ENCODE measurements around the gene ISM1.
A peak's percentile ranks its signal among the peaks of the same experiment; 100 is the strongest.

The ISM1 gene

DNA sequence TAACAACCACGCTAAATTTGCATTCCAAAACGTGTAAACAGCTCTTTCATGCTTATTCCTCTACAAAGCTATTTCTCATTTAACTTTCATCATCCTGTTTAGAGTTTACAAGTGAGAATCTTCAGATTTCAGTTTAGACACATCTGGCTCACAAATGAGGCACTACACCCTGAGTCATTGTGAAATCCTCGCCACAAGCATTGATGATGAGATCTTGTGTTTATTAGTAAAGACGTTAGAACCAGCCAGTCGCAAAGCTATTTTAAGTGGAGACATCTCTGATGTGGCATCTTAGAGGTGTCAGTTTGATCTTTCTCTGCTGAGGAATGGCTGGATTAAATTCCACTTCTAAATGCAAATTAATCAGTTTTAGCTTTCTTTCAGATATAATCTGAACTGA lies 8.3 kb upstream of the ISM1 start:
- no peak overlapping the region for H3K9ac ChIP-seq
- no peaks in the 10 kb centered on the region for H3K36me3 ChIP-seq (ENCODE audit: control insufficient read depth, insufficient read depth, low read length)
- H3K4me3 ChIP-seq (ENCODE audit: low read depth, low read length) = no peak overlapping the region
- no peak overlapping the region for H2AFZ ChIP-seq
- H3K4me2 ChIP-seq (ENCODE audit: low read length) = no peak overlapping the region
- no peaks in the 10 kb centered on the region for H3K9me3 ChIP-seq (ENCODE audit: control insufficient read depth, low read length)
- no peaks in the 10 kb centered on the region for H3K4me1 ChIP-seq
- no peaks in the 10 kb centered on the region for H3K27me3 ChIP-seq (ENCODE audit: control insufficient read depth, insufficient read depth, low read length)
- no peaks in the 10 kb centered on the region for H3K79me2 ChIP-seq
- no peak overlapping the region for H3K27ac ChIP-seq
- TF ChIP-seq, protein P1, sequence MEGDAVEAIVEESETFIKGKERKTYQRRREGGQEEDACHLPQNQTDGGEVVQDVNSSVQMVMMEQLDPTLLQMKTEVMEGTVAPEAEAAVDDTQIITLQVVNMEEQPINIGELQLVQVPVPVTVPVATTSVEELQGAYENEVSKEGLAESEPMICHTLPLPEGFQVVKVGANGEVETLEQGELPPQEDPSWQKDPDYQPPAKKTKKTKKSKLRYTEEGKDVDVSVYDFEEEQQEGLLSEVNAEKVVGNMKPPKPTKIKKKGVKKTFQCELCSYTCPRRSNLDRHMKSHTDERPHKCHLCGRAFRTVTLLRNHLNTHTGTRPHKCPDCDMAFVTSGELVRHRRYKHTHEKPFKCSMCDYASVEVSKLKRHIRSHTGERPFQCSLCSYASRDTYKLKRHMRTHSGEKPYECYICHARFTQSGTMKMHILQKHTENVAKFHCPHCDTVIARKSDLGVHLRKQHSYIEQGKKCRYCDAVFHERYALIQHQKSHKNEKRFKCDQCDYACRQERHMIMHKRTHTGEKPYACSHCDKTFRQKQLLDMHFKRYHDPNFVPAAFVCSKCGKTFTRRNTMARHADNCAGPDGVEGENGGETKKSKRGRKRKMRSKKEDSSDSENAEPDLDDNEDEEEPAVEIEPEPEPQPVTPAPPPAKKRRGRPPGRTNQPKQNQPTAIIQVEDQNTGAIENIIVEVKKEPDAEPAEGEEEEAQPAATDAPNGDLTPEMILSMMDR (IDR thresholded peaks at IDR 0.05) = no peak

DNA sequence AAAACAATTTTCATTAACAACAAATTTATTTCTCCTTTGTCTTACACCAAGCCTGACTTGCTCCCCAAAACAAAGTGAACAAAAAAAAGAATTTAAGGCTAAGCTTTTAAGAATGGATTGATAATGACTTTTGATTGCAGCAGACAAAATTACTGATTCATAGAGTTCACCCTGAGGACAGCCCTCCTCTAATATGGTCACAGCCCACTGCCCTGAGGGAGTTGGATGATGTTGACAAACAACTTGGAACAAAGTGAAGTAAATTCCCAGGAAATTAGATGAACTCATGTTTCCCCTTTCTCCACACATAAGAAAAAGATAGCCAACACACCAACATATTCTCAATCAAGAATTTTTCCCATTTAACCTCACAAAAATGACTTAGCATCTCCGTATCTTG lies 7.7 kb upstream of the ISM1 start:
- H3K36me3 ChIP-seq (ENCODE audit: control insufficient read depth, insufficient read depth, low read length) = no peaks in the 10 kb centered on the region
- H3K79me2 ChIP-seq = no peaks in the 10 kb centered on the region
- H3K27me3 ChIP-seq (ENCODE audit: control insufficient read depth, insufficient read depth, low read length) = no peaks in the 10 kb centered on the region
- H3K27ac ChIP-seq = no peak overlapping the region
- H3K4me2 ChIP-seq (ENCODE audit: low read length) = no peak overlapping the region
- no peaks in the 10 kb centered on the region for H3K9me3 ChIP-seq (ENCODE audit: control insufficient read depth, low read length)
- no peak overlapping the region for H3K4me3 ChIP-seq (ENCODE audit: low read depth, low read length)
- TF ChIP-seq, protein P1 (IDR thresholded peaks at IDR 0.05) = no peak
- no peak overlapping the region for H2AFZ ChIP-seq
- H3K4me1 ChIP-seq = no peaks in the 10 kb centered on the region
- H3K9ac ChIP-seq = no peak overlapping the region

DNA sequence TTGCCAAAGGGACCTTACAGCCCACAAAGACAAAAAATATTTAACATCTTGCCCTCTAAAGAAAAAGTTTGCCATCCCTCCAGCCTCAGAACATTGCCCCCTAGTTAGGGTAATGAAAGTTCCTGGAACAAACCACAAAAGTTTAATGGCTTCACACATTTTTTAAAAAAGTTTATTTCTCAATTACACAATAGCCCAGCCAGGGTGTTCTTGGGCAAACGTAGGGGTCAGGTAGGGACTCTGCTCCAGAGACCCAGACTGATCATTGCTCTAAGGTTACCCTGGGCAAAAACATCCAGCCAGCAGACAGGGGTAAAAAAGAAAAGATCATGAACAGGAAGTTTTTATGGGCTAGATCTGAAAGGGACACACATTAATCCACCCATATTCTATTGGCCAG lies 4.5 kb upstream of the ISM1 start:
- TF ChIP-seq, protein P1 (IDR thresholded peaks at IDR 0.05) = no peak
- peaks cover 2% of the 10 kb centered on the region for H3K4me1 ChIP-seq
- H3K9me3 ChIP-seq (ENCODE audit: control insufficient read depth, low read length) = no peaks in the 10 kb centered on the region
- no peak overlapping the region for H3K4me2 ChIP-seq (ENCODE audit: low read length)
- no peak overlapping the region for H2AFZ ChIP-seq
- H3K27me3 ChIP-seq (ENCODE audit: control insufficient read depth, insufficient read depth, low read length) = no peaks in the 10 kb centered on the region
- no peak overlapping the region for H3K9ac ChIP-seq
- H3K27ac ChIP-seq = no peak overlapping the region
- no peak overlapping the region for H3K4me3 ChIP-seq (ENCODE audit: low read depth, low read length)
- H3K36me3 ChIP-seq (ENCODE audit: control insufficient read depth, insufficient read depth, low read length) = no peaks in the 10 kb centered on the region
- H3K79me2 ChIP-seq = no peaks in the 10 kb centered on the region

DNA sequence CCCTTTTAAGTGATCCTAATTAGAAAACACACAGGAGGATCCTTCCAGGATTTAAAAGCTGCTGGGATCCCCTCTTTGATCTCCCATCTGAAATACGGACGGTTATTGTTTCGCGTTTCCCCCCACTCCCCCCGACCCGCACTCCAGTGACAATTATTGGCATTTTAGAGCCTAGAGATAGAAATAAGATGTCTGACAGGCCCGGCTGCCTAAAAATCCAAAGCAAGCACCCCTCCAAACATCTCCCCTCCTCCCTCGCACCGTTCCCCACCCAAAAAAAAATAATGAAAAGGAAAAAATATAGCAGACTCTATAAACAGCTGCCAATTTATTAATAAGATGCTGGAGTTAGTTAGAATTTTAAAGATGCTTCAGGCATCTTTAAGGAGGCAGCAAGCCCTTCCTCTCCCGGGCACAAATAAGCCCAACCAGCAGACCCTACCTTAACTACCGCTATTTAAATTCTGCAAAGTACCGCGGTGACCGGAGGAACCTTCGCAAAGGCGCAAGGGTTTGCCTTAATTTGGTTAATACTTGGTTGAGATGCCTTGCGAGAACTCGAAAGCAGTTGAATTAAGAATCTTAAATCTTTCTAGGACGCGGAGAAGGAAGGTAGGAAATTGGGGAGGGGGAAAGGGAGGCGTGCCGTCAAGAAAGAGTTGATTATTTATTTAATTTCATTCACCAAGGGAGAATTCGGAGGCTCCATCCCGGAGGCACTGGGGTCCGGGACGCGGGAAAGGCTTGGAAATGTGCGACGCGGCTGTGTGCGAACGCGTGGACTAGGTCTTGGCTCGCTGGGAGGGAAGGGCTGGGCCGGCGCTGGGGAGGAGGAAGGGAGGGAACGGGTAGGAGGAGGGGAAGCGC lies 1.5 kb upstream of the ISM1 start:
- Histone ChIP-seq H3K4me3 (ENCODE audit: low read depth, low read length) (no peak overlapping the region), H3K9me3 (ENCODE audit: control insufficient read depth, low read length) (no peaks in the 10 kb centered on the region), H3K4me2 (ENCODE audit: low read length) (peak overlapping the region; percentile 72), H2AFZ (peak overlapping the region; percentile 81), H3K4me1 (peaks cover 2% of the 10 kb centered on the region), H3K36me3 (ENCODE audit: control insufficient read depth, insufficient read depth, low read length) (no peaks in the 10 kb centered on the region), H3K9ac (no peak overlapping the region), H3K27ac (no peak overlapping the region), H3K27me3 (ENCODE audit: control insufficient read depth, insufficient read depth, low read length) (no peaks in the 10 kb centered on the region), H3K79me2 (no peaks in the 10 kb centered on the region)
- TF ChIP-seq, protein P1 (IDR thresholded peaks at IDR 0.05) = no peak
